ENCODE results near the gene HDAC7.

Gene HDAC7

GRCh38 chr12:47747596-47748506 is 71.9 kb downstream of the HDAC7 start:
- TF ChIP-seq GATA3 (IDR thresholded peaks at IDR 0.05; ENCODE audit: low read depth, low read length) (no peak), GATA2 (IDR thresholded peaks at IDR 0.05; ENCODE audit: low read depth, low read length) (no peak)

GRCh38 chr12:47747126-47747525 is 72.6 kb downstream of the HDAC7 start:
- TF ChIP-seq GATA2 (IDR thresholded peaks at IDR 0.05; ENCODE audit: low read depth, low read length) (no peak), GATA3 (IDR thresholded peaks at IDR 0.05; ENCODE audit: low read depth, low read length) (no peak)

GRCh38 chr12:47746523-47746922 is 73.2 kb downstream of the HDAC7 start:
- TF ChIP-seq GATA2 (IDR thresholded peaks at IDR 0.05; ENCODE audit: low read depth, low read length) (no peak), GATA3 (IDR thresholded peaks at IDR 0.05; ENCODE audit: low read depth, low read length) (no peak)

GRCh38 chr12:47746073-47746472 is 73.6 kb downstream of the HDAC7 start:
- TF ChIP-seq GATA2 (IDR thresholded peaks at IDR 0.05; ENCODE audit: low read depth, low read length), result no peak
- no peak for TF ChIP-seq GATA3 (IDR thresholded peaks at IDR 0.05; ENCODE audit: low read depth, low read length)

- TF ChIP-seq GATA2 (IDR thresholded peaks at IDR 0.05; ENCODE audit: low read depth, low read length), result no peak
- no peak for TF ChIP-seq GATA3 (IDR thresholded peaks at IDR 0.05; ENCODE audit: low read depth, low read length)
These were observed 74.1 kb downstream of the HDAC7 start for GRCh38 chr12:47745485-47746041.

- no peak for TF ChIP-seq GATA2 (IDR thresholded peaks at IDR 0.05; ENCODE audit: low read depth, low read length)
- TF ChIP-seq GATA3 (IDR thresholded peaks at IDR 0.05; ENCODE audit: low read depth, low read length), result no peak
These were observed 74.8 kb downstream of the HDAC7 start for GRCh38 chr12:47744778-47745436.

GRCh38 chr12:47744005-47744651 is 75.6 kb downstream of the HDAC7 start:
- no peak for TF ChIP-seq GATA3 (IDR thresholded peaks at IDR 0.05; ENCODE audit: low read depth, low read length)
- no peak for TF ChIP-seq GATA2 (IDR thresholded peaks at IDR 0.05; ENCODE audit: low read depth, low read length)

- TF ChIP-seq GATA2 (IDR thresholded peaks at IDR 0.05; ENCODE audit: low read depth, low read length) (no peak), GATA3 (IDR thresholded peaks at IDR 0.05; ENCODE audit: low read depth, low read length) (no peak)
These were observed 76.3 kb downstream of the HDAC7 start for GRCh38 chr12:47743311-47743860.

- no peak for TF ChIP-seq GATA3 (IDR thresholded peaks at IDR 0.05; ENCODE audit: low read depth, low read length)
- no peak for TF ChIP-seq GATA2 (IDR thresholded peaks at IDR 0.05; ENCODE audit: low read depth, low read length)
These were observed 77.4 kb downstream of the HDAC7 start for GRCh38 chr12:47742253-47742825.

GRCh38 chr12:47741340-47741703 is 78.4 kb downstream of the HDAC7 start:
- TF ChIP-seq GATA2 (IDR thresholded peaks at IDR 0.05; ENCODE audit: low read depth, low read length), result no peak
- no peak for TF ChIP-seq GATA3 (IDR thresholded peaks at IDR 0.05; ENCODE audit: low read depth, low read length)

- TF ChIP-seq GATA3 (IDR thresholded peaks at IDR 0.05; ENCODE audit: low read depth, low read length), result no peak
- TF ChIP-seq GATA2 (IDR thresholded peaks at IDR 0.05; ENCODE audit: low read depth, low read length), result no peak
These were observed 78.9 kb downstream of the HDAC7 start for GRCh38 chr12:47740606-47741339.

- no peak for TF ChIP-seq GATA2 (IDR thresholded peaks at IDR 0.05; ENCODE audit: low read depth, low read length)
These were observed 79.7 kb downstream of the HDAC7 start for GRCh38 chr12:47739979-47740378.

GRCh38 chr12:47739297-47739696 is 80.4 kb downstream of the HDAC7 start:
- TF ChIP-seq GATA2 (IDR thresholded peaks at IDR 0.05; ENCODE audit: low read depth, low read length) (no peak), GATA3 (IDR thresholded peaks at IDR 0.05; ENCODE audit: low read depth, low read length) (no peak)
